Memory B cell (primary cell): Measurements from ENCODE around the gene SLC29A3.

Source experiments
- ATAC-seq: fragments of 150-1000 bp; cut with Tn5 transposase; 2 replicates; pipeline ENCODE4 v1.10.0; 2021; ENCODE audit warnings: low read depth, mild to moderate bottlenecking, moderate library complexity
- DNase-seq, 2 donors: peaks; one replicate each; pipeline ENCODE4 v3.0.0; 2022; ENCODE audit warnings: low spot score in 2 of 2
- H3K27ac Mint-ChIP-seq: one replicate; pipeline ENCODE4 v1.8.0; 2022; ENCODE audit warnings: mild to moderate bottlenecking, moderate library complexity, mixed read lengths
- H3K27me3 Mint-ChIP-seq: one replicate; pipeline ENCODE4 v1.8.0; 2022; ENCODE audit warnings: mixed read lengths
- H3K36me3 Mint-ChIP-seq: one replicate; pipeline ENCODE4 v1.8.0; 2022; ENCODE audit warnings: mild to moderate bottlenecking, mixed read lengths
- H3K4me1 Mint-ChIP-seq: one replicate; pipeline ENCODE4 v1.8.0; 2022; ENCODE audit warnings: mixed read lengths
- H3K4me3 Mint-ChIP-seq: one replicate; pipeline ENCODE4 v1.8.0; 2022; ENCODE audit warnings: mild to moderate bottlenecking, moderate library complexity, mixed read lengths
- H3K9me3 Mint-ChIP-seq: one replicate; pipeline ENCODE4 v1.8.0; 2022; ENCODE audit warnings: mixed read lengths

Gene SLC29A3

GRCh38 chr10:71378336-71379117 lies 59.5 kb downstream of the SLC29A3 start:
- Mint-ChIP-seq H3K36me3 (no peaks in the 10 kb centered on the region), H3K4me1 (peaks cover 20% of the 10 kb centered on the region), H3K27me3 (no peaks in the 10 kb centered on the region), H3K4me3 (peak overlapping the region; percentile 1), H3K9me3 (no peaks in the 10 kb centered on the region), H3K27ac (peak overlapping the region; percentile 6)
- no peak for DNase-seq
- peak; percentile 50 for ATAC-seq

- Mint-ChIP-seq H3K27ac (peak overlapping the region; percentile 77), H3K36me3 (no peaks in the 10 kb centered on the region), H3K4me1 (peaks cover 19% of the 10 kb centered on the region), H3K27me3 (no peaks in the 10 kb centered on the region), H3K9me3 (no peaks in the 10 kb centered on the region), H3K4me3 (no peak overlapping the region)
- ATAC-seq = no peak
- no peak for DNase-seq
These were observed 60.2 kb downstream of the SLC29A3 start for GRCh38 chr10:71379118-71379766.

GRCh38 chr10:71380841-71381240 lies 61.8 kb downstream of the SLC29A3 start:
- Mint-ChIP-seq H3K9me3 (no peaks in the 10 kb centered on the region), H3K27me3 (no peaks in the 10 kb centered on the region), H3K36me3 (no peaks in the 10 kb centered on the region), H3K4me1 (peaks cover 22% of the 10 kb centered on the region), H3K27ac (no peak overlapping the region), H3K4me3 (no peak overlapping the region)
- no peak for DNase-seq
- no peak for ATAC-seq

- ATAC-seq (no peak), DNase-seq (no peak)
- Mint-ChIP-seq H3K36me3 (no peaks in the 10 kb centered on the region), H3K27ac (no peak overlapping the region), H3K4me1 (peaks cover 22% of the 10 kb centered on the region), H3K9me3 (no peaks in the 10 kb centered on the region), H3K4me3 (no peak overlapping the region), H3K27me3 (no peaks in the 10 kb centered on the region)
These were observed 62.6 kb downstream of the SLC29A3 start for GRCh38 chr10:71381611-71382010.

GRCh38 chr10:71382028-71382427 lies 63.0 kb downstream of the SLC29A3 start:
- peaks cover 22% of the 10 kb centered on the region for H3K4me1 Mint-ChIP-seq
- DNase-seq (no peak), ATAC-seq (no peak)
- H3K9me3 Mint-ChIP-seq = no peaks in the 10 kb centered on the region
- no peaks in the 10 kb centered on the region for H3K27me3 Mint-ChIP-seq
- no peak overlapping the region for H3K4me3 Mint-ChIP-seq
- H3K36me3 Mint-ChIP-seq = no peaks in the 10 kb centered on the region
- no peak overlapping the region for H3K27ac Mint-ChIP-seq

GRCh38 chr10:71382757-71383156 lies 63.7 kb downstream of the SLC29A3 start:
- Mint-ChIP-seq H3K36me3 (no peaks in the 10 kb centered on the region), H3K9me3 (no peaks in the 10 kb centered on the region), H3K4me1 (peaks cover 18% of the 10 kb centered on the region), H3K4me3 (no peak overlapping the region), H3K27me3 (no peaks in the 10 kb centered on the region), H3K27ac (no peak overlapping the region)
- ATAC-seq = no peak
- DNase-seq = no peak

- ATAC-seq (peak; percentile 96), DNase-seq (peak; percentile 81 to 88)
- Mint-ChIP-seq H3K4me3 (no peak overlapping the region), H3K27me3 (peaks cover 3% of the 10 kb centered on the region), H3K4me1 (peaks cover 6% of the 10 kb centered on the region), H3K9me3 (no peaks in the 10 kb centered on the region), H3K27ac (no peak overlapping the region), H3K36me3 (no peaks in the 10 kb centered on the region)
These were observed 65.1 kb downstream of the SLC29A3 start for GRCh38 chr10:71383972-71384687.

GRCh38 chr10:71388171-71388570 lies 69.1 kb downstream of the SLC29A3 start:
- Mint-ChIP-seq H3K27ac (no peak overlapping the region), H3K4me1 (peaks cover 3% of the 10 kb centered on the region), H3K4me3 (no peak overlapping the region), H3K27me3 (peaks cover 14% of the 10 kb centered on the region), H3K36me3 (no peaks in the 10 kb centered on the region), H3K9me3 (no peaks in the 10 kb centered on the region)
- ATAC-seq = no peak
- no peak for DNase-seq

GRCh38 chr10:71388583-71389310 lies 69.7 kb downstream of the SLC29A3 start:
- no peak overlapping the region for H3K27ac Mint-ChIP-seq
- no peak overlapping the region for H3K4me3 Mint-ChIP-seq
- DNase-seq (no peak), ATAC-seq (no peak)
- no peaks in the 10 kb centered on the region for H3K9me3 Mint-ChIP-seq
- peaks cover 3% of the 10 kb centered on the region for H3K4me1 Mint-ChIP-seq
- H3K27me3 Mint-ChIP-seq = peaks cover 15% of the 10 kb centered on the region
- H3K36me3 Mint-ChIP-seq = no peaks in the 10 kb centered on the region

- no peak overlapping the region for H3K27ac Mint-ChIP-seq
- H3K4me3 Mint-ChIP-seq = no peak overlapping the region
- ATAC-seq = no peak
- H3K27me3 Mint-ChIP-seq = peaks cover 19% of the 10 kb centered on the region
- peaks cover 3% of the 10 kb centered on the region for H3K4me1 Mint-ChIP-seq
- H3K9me3 Mint-ChIP-seq = no peaks in the 10 kb centered on the region
- DNase-seq = no peak
- no peaks in the 10 kb centered on the region for H3K36me3 Mint-ChIP-seq
These were observed 70.9 kb downstream of the SLC29A3 start for GRCh38 chr10:71389768-71390460.

GRCh38 chr10:71390461-71390835 lies 71.4 kb downstream of the SLC29A3 start:
- Mint-ChIP-seq H3K4me3 (no peak overlapping the region), H3K9me3 (no peaks in the 10 kb centered on the region), H3K27me3 (peaks cover 22% of the 10 kb centered on the region), H3K4me1 (no peaks in the 10 kb centered on the region), H3K36me3 (no peaks in the 10 kb centered on the region), H3K27ac (no peak overlapping the region)
- ATAC-seq = no peak
- no peak for DNase-seq

- no peaks in the 10 kb centered on the region for H3K36me3 Mint-ChIP-seq
- no peak for DNase-seq
- ATAC-seq = no peak
- peaks cover 2% of the 10 kb centered on the region for H3K4me1 Mint-ChIP-seq
- H3K27me3 Mint-ChIP-seq = peaks cover 27% of the 10 kb centered on the region
- H3K27ac Mint-ChIP-seq = no peak overlapping the region
- no peaks in the 10 kb centered on the region for H3K9me3 Mint-ChIP-seq
- H3K4me3 Mint-ChIP-seq = no peak overlapping the region
These were observed 72.0 kb downstream of the SLC29A3 start for GRCh38 chr10:71390921-71391690.

GRCh38 chr10:71391701-71392100 lies 72.6 kb downstream of the SLC29A3 start:
- Mint-ChIP-seq H3K4me1 (peaks cover 3% of the 10 kb centered on the region), H3K27ac (no peak overlapping the region), H3K27me3 (peaks cover 28% of the 10 kb centered on the region), H3K36me3 (no peaks in the 10 kb centered on the region), H3K9me3 (no peaks in the 10 kb centered on the region), H3K4me3 (no peak overlapping the region)
- no peak for DNase-seq
- ATAC-seq = no peak
